Stimulated activated CD8-positive, alpha-beta memory T cell treated with anti-CD3 and anti-CD28 coated beads, Interleukin-2, amount 100 ng/mL, for 1 hour (primary cell): Measurements from ENCODE around the gene TCF7.
A peak's percentile ranks its signal among the peaks of the same experiment; 100 is the strongest.

Source experiments
- DNase-seq, 2 donors: peaks; one replicate each; pipeline ENCODE4 v3.0.0-alpha.2; 2020; ENCODE audit warnings: low read depth in 2 of 2

TCF7 gene

GRCh38 chr5:134113902-134114875, at the start of gene TCF7:
TSS of gene TCF7 (plus strand) at chr5:134114681. CDS start at chr5:134114907, 226 bp downstream.
- DNase-seq, result peak; percentile 62 to 68

GRCh38 chr5:134069553-134069952, 44.9 kb upstream of the TCF7 start:
- no peak for DNase-seq

- no peak for DNase-seq
Observed at GRCh38 chr5:134070725-134071613, 43.5 kb upstream of the TCF7 start.

- DNase-seq, result no peak
Observed at GRCh38 chr5:134071614-134072207, 42.8 kb upstream of the TCF7 start.

- DNase-seq, result no peak
Observed at GRCh38 chr5:134072471-134073210, 41.8 kb upstream of the TCF7 start.

- no peak for DNase-seq
Observed at GRCh38 chr5:134073404-134073803, 41.1 kb upstream of the TCF7 start.

GRCh38 chr5:134075102-134075501, 39.4 kb upstream of the TCF7 start:
- no peak for DNase-seq

GRCh38 chr5:134077926-134078580, 36.4 kb upstream of the TCF7 start:
- no peak for DNase-seq

GRCh38 chr5:134079748-134080581, 34.5 kb upstream of the TCF7 start:
- DNase-seq, result peak; percentile 38 to 62

GRCh38 chr5:134082264-134082992, 32.1 kb upstream of the TCF7 start:
- DNase-seq, result no peak

- DNase-seq, result no peak
Observed at GRCh38 chr5:134083517-134083916, 31.0 kb upstream of the TCF7 start.

GRCh38 chr5:134084022-134084565, 30.4 kb upstream of the TCF7 start:
- DNase-seq, result no peak

- DNase-seq, result no peak
Observed at GRCh38 chr5:134084570-134084969, 29.9 kb upstream of the TCF7 start.

- DNase-seq, result no peak
Observed at GRCh38 chr5:134085411-134085810, 29.1 kb upstream of the TCF7 start.

GRCh38 chr5:134086225-134086942, 28.1 kb upstream of the TCF7 start:
- DNase-seq, result no peak

- DNase-seq, result peak; percentile 42 to 66
Observed at GRCh38 chr5:134086943-134087305, 27.6 kb upstream of the TCF7 start.

GRCh38 chr5:134088291-134088690, 26.2 kb upstream of the TCF7 start:
- DNase-seq, result no peak

GRCh38 chr5:134088994-134089560, 25.4 kb upstream of the TCF7 start:
- no peak for DNase-seq
